Activated effector memory CD4-positive, alpha-beta T cell treated with Interleukin-2 at 50 U/mL for 16 hours (primary cell): ENCODE data around the gene CCL25.
A peak's percentile ranks its signal among the peaks of the same experiment; 100 is the strongest.

Source experiments
- DNase-seq: peaks from one replicate; pipeline ENCODE4 v3.0.0-alpha.2; 2020

The CCL25 gene

GRCh38 chr19:8046569-8047165 lies 5.9 kb upstream of the CCL25 start:
- no peak for DNase-seq

- DNase-seq: peak; percentile 61
Observed at GRCh38 chr19:8050274-8051096, 2.1 kb upstream of the CCL25 start.

DNA sequence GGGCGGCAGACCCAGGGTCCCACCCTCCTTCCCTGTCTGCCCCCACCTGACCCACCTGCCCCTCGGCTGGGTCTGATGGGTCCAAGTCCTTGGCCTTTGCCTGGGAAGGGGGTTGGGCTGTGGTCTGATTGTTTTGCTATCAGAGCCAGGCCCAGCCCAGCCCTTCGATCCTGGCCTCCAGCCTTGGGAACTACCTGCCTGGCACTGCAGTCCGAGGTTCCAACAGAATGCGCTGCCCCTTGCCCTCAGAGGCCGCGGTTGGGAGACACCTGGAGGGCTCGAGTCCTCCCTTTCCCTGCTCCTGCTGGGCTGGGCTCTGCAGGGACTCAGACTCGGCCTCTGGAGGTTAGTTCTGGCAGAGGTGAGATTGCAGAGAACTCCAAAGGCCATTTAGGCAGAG lies 1.6 kb downstream of the CCL25 start:
- DNase-seq: no peak

DNA sequence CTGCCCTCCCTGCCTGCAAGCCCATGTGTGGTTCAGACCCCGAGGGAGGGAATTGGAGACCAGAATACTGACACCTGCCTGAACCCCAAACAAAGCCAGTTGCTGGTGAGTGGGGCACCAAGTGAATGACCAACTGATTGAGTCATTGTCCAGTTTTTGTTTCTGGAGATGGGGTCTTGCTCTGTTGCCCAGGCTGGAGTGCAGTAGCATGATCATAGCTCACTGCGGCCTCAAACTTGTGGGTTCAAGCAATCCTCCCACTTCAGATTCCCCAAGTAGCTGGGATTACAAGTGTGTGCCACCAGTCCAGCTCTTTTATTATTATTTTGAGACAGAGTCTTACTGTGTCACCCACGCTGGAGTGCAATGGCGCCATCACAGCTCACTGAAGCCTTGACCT lies 4.0 kb downstream of the CCL25 start:
- DNase-seq: no peak

GRCh38 chr19:8057545-8058270 lies 5.1 kb downstream of the CCL25 start:
- no peak for DNase-seq

DNA sequence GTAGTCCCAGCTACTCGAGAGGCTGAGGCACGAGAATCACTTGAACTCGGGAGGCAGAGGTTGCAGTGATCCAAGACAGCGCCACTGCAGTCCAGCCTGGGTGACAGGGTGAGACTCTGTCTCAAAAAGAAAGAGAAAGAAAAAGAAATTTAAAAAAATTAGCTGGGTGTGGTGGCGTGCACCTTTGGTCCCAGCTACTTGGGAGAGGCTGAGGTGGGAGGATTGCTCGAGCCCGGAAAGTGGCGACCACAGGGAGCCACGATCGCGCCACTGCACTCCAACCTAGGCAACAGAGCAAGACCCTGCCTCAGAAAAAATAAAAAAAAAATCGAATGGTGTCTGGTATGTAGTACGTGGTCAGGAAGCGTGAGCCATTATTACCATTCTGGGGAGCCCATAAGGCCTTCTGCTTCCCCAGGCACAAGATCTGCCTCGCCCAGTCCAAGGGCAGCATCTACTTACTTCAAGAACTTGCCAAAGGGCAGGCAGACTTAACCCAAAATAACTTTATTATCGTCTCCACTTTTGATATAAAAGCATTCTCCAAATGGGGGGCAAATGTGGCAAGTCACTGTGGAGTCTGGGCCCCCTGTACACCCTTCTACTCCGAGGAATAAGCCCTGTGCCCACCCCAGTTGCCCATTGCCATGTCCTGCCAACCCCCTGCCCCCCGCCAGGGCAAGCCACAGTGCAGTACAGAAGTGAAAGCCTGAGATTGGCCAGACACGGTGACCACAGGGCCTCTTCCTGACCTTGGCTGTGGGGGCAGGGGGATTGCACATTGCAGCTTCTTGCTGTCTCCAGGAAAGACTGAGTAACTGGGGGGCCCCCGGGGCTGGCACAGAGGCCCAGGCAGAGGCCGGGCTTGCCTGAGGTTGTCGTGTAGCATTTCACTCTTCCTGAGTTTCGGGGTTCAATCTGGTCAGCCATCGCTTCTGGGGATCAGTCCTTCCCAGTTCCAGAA lies 12.6 kb downstream of the CCL25 start:
- no peak for DNase-seq

GRCh38 chr19:8065875-8066261 lies 13.3 kb downstream of the CCL25 start:
- DNase-seq: no peak

DNA sequence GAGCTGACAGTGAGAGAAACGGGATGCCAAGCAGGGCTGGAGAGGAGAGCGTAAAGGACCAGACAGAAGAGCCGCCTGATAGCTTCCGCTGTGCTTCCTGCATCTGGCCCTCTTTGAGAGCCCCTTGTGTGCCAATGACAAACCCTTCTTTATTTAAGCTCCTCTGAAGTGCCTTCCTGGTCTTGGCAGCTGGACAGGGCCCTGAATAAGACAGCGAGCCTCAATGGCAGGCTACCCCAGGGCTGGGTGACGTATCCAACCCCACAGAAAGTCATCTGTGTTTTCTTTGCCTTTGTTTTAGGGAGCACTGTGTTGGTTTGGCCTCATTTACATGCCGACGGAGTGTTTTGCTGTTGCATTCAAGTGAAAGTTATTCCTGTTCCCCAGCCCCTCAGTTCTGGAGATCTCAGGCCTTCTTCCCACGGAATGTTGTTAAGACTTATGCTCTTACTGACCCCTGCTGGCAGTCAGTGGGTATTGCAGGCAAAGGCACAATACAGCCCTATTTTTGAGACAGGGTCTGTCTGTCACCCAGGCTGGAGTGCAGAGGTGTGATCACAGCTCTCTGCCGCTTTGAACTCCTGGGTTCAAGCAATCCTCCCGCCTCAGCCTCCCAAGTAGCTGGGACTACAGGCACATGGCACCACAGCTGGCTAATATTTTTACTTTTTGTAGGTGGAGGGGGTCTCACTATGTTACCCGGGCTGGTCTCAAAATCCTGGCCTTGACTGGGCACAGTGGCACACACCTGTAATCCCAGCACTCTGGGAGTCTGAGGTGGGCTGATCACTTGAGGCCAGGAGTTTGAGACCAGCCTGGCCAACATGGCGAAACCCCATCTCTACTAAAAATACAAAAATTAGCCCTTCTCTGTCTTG lies 16.8 kb downstream of the CCL25 start:
- no peak for DNase-seq

- DNase-seq: no peak
Observed at GRCh38 chr19:8071912-8072311, 19.4 kb downstream of the CCL25 start.

GRCh38 chr19:8074501-8074900 lies 21.9 kb downstream of the CCL25 start:
- no peak for DNase-seq

DNA sequence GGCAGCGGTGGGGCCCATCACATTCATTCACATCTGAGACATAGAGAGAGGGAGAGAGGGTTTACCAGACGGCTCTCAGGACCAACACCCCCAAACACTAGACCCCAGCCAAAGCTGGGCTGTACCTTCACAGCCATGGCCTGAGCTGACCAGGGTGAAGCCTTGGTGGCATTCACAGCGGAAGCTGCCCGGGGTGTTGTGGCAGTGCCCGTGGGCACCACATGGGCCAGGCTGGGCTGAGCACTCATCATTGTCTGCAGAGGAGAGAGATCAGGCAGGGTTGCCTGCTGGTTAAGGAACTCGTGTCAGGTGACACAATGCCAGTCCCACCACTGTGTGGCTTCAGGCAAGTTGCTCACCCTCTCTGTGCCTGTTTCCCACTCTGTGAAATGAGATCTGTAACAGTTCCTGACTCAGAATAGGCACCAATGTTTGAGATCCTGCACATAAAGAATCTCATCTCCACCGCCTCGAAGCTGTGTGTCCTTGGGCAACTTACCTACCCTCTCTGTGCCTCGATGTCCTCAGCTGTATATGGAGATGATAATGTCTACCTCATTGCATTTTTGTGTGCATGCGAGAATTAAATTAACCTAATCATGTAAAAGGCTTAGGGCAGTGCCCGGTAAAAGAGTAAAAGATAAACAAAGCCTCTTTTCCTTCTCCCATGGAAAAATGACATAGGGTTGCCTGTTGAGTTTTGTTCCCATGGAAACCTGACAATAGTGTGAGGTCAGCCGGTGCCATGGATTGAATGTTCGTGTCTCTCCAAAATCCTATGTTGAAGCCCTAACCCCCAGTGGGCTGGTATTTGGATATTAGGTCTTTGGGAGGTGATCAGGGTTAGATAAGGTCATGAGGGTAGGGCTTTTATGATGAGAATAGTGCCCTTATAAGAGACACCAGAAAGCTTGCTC lies 22.9 kb downstream of the CCL25 start:
- DNase-seq: no peak

DNA sequence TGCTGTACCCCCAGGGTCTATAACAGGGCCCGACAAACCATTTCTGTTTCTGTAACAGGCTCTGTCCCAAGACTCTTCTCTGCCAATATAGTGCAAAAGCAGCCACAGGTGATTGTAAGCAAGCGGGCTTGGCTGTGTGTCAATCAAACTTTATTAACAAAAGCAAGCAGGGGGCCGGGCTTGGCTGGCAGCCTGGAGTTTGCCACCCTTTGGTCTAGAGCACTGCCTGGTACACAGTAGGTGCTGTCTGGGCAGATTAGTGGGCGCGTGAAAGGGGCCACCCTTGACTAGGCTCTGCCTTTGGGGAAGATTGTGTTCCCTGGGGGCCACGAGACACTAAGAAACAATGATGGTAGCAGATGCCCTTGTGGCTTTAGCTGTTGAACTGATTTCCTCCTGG lies 27.4 kb downstream of the CCL25 start:
- no peak for DNase-seq

- no peak for DNase-seq
Observed at GRCh38 chr19:8080832-8081231, 28.3 kb downstream of the CCL25 start.

DNA sequence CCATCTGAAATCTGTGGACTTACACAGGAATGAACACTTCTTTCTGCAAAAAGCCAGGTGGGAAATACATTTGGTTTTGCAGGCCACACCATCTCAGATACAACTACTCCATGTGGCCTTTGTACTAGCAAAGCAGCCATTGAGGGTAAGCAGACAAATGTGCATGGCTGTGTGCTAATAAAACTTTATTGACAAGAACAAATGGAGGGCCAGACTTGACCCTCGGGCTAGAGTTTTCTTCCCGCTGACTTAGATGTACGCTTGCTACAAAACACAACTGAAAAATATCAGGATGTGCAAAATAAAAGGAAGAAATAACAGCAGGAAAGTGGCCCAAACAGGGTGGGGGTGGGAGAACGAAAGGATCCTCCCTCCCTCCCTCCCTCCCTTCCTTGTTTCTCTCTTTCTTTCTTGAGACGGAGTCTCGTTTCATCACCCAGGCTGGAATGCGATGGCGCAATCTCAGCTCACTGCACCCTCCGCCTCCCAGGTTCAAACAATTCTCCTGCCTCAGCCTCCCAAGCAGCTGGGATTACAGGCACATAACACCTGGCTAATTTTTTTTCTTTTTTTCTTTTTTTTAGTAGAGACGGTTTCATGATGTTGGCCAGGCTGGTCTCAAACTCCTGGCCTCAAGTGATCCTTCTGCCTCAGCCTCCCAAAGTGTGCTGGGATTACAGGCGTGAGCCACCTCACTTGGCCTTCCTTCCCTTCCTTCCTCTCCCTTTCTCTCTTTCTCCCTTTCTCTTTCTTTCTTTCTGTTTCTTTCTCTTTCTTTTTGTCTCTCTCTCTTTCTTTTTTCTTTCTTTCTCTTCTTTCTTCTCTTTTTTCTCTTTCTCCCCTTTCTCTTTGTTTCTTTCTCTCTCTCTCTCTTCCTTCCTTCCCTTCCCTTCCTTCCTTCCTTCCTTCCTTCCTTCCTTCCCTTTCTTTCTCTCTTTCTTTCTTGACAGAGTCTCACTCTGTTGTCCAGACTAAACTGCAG lies 29.3 kb downstream of the CCL25 start:
- no peak for DNase-seq

GRCh38 chr19:8083141-8083540 lies 30.6 kb downstream of the CCL25 start:
- no peak for DNase-seq

DNA sequence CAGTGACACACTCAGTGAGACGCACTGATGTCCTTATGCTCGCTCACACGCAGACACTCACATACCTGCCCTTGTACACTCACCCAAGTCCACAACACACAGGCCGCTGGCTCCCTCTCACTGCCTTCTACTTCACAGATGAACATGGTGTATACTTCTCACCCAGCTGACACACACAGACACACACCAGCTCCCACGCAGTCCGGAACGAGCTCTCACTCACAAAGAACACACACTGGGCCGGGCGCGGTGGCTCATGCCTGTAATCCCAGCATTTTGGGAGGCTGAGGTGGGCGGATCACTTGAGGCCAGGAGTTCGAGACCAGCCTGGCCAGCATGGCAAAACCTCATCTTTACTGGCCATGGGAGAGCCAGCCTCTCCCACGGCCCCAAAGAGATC lies 31.6 kb downstream of the CCL25 start:
- DNase-seq: no peak

- no peak for DNase-seq
Observed at GRCh38 chr19:8085598-8086408, 33.2 kb downstream of the CCL25 start.

- no peak for DNase-seq
Observed at GRCh38 chr19:8086849-8087248, 34.3 kb downstream of the CCL25 start.

GRCh38 chr19:8087876-8088275 lies 35.3 kb downstream of the CCL25 start:
- DNase-seq: no peak
